HL-60/S4 treated with retinoic acid at 250 ng/mL for 4 days and 3 days (cell line): Measurements from ENCODE around the gene AGPAT3.

Source experiments
- in situ Hi-C: fragments of 300-500 bp; cut with MboI; formaldehyde crosslinking; loops from 2 replicates; pipeline ENCODE4 v1.7.0; 2022; ENCODE audit warnings: low sequenced_read_pairs

Gene AGPAT3

GRCh38 chr21:43971201-43971991 is 106.4 kb downstream of the AGPAT3 start:
- in situ Hi-C loops, result no loop called here

GRCh38 chr21:43971992-43972255 is 106.9 kb downstream of the AGPAT3 start:
- in situ Hi-C loops, result no loop called here

- in situ Hi-C loops, result no loop called here
These were observed 108.0 kb downstream of the AGPAT3 start for GRCh38 chr21:43972850-43973633.

DNA sequence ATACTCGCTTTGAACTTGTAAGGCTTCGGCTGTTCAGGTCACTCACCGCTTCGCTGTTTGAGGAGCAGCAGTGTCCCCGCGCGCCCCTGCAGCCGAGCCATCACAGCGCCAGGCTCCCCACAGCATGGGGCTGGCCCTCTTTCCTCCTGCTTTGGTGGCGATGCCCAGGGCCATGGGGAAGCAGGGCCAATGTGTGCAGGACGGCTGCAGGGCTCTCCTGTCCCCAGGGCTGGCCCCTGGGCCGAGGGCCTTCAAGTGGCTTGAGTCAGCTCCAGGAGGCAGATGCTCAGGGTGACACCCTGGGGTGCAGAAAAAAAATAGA is 108.6 kb downstream of the AGPAT3 start:
- in situ Hi-C loops, result no loop called here

DNA sequence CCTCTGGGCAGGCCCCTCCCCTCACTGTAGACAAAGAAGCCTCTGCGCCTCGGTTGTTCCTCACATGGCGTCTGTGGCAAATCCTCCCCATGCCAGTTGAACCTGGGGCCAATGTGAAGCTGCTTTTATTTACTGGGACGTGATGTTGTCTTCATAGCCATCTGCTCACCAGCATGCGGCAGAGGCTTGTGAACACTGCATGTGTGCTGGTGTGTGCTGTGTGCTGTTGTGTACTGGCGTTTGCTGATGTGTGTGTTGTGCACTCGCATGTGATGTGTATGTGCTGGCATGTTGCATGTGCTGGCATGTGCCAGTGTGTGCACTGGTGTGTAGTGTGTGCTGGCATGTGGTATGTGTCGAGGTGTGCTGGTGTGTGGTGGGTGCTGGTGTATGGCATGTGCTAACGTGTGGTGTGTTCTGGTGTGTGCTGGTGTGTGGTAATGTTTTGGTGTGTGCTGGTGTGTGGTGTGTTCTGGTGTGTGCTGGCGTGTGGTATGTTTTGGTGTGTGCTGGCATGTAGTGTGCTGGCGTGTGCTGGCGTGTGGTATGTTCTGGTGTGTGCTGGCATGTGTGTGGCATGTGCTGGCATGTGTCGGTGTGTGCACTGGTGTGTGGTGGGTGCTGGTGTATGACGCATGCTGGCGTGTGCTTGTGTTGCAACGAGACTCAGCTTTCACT is 109.9 kb downstream of the AGPAT3 start:
- in situ Hi-C loops, result no loop called here

- in situ Hi-C loops, result no loop called here
These were observed 110.6 kb downstream of the AGPAT3 start for GRCh38 chr21:43975469-43976098.

- in situ Hi-C loops, result no loop called here
These were observed 111.6 kb downstream of the AGPAT3 start for GRCh38 chr21:43976661-43977060.

DNA sequence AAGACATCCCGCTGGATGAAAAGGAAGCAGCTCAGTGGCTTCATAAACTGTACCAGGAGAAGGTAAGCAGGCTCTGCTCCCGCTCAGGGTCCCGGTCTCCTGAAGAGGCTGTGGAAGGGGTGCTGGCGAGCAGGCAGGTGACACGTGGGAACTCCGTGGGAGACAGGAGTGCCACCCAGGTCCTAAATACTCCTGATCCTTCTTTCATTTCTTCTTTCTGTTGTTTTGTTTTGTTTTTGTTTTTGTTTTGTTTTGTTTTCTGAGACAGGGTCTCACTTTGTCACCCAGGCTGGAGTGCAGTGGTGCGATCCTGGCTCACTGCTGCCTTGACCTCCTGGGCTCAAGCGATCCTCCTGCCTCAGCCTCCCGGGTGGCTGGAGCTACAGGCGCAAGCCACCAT is 113.0 kb downstream of the AGPAT3 start:
- in situ Hi-C loops, result no loop called here

DNA sequence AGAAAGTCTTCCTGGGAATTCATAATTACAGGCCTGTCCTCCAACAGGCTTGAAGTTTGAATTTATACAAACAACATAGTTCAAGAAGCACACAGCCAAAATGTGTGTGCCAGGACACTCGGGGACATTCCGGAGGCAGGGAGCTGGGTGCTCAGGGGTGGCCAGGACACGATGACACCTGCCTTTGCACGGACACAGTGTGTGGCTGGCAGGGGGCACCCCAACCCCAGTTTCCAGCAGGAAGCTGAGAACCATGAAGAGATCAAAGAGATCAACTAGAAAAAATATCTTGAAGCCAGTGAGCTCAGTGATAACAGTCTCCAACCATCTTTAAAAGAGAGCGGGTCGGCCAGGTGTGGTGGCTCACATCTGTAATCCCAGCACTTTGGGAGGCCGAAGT is 114.6 kb downstream of the AGPAT3 start:
- in situ Hi-C loops, result loop anchor here (10.0 kb wide), 1 partner anchor 175 kb away; no protein-coding TSS in a partner anchor

- in situ Hi-C loops, result loop anchor here (10.0 kb wide), 1 partner anchor 177 kb away; no protein-coding TSS in a partner anchor
These were observed 116.3 kb downstream of the AGPAT3 start for GRCh38 chr21:43981151-43981870.

DNA sequence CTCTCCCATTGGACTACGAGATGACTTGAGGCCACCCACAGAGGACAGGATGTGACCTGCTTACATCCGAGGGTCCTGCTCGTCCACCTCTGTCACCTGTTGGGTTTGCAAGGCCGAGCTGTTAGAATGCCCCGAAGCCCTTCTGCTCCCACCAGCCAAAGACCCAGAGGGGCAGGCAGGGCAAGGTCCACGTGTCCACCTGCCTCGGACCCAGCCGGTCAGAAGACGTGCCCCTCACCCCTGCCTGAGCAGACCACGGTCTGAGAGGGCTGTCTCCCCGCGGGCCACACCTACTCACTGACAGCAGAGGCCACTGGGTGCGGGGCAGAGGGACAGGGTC is 116.8 kb downstream of the AGPAT3 start:
- in situ Hi-C loops, result loop anchor here (10.0 kb wide), 1 partner anchor 177 kb away; no protein-coding TSS in a partner anchor

DNA sequence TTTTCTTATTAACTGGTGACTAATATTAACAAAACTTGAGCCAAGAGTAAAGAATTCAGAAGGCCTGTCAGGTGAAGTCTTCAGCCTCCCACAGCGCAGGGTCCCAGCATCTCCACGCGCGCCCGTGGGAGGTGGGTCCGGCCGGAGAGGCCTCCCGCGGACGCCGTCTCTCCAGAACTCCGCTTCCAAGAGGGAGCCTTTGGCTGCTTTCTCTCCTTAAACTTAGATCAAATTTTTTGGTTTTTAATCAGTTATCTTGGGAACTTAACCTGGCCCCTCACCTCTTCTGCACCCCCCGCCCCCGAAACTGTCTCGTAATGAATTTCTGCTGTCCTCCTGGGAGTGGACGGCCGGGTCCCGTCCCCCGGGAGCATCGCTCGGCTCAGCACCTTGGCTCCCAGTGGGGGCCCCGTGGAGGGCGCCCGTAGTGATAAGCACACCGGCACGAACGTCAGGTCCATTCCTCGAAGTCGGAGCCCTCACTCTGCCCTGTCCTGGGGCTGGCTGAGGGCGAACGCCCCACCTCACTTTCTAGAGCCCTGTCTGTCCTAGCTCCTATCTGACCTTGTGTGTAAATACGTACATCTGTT is 117.6 kb downstream of the AGPAT3 start:
- in situ Hi-C loops, result loop anchor here (10.0 kb wide), 1 partner anchor 178 kb away; no protein-coding TSS in a partner anchor

DNA sequence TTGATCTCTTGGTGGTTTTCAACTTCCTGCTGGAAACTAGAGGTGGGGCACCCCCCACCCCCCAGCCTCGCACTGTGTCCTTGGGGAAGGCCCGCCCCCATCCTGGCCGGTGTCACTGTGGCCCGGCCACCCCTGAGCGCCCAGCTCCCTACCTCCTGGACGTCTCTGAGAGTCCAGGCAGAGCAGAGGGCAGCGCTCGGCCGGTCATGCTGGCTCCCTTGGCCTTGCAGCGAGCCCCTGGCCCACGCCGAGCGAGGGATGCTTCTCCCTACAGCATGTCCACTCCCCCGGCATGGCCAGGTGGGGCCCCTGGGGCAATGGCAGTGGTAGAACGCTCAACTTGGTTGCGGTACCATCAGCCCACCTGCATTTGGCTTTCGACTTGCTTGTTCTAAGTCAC is 118.4 kb downstream of the AGPAT3 start:
- in situ Hi-C loops, result loop anchor here (10.0 kb wide), 1 partner anchor 179 kb away; no protein-coding TSS in a partner anchor

DNA sequence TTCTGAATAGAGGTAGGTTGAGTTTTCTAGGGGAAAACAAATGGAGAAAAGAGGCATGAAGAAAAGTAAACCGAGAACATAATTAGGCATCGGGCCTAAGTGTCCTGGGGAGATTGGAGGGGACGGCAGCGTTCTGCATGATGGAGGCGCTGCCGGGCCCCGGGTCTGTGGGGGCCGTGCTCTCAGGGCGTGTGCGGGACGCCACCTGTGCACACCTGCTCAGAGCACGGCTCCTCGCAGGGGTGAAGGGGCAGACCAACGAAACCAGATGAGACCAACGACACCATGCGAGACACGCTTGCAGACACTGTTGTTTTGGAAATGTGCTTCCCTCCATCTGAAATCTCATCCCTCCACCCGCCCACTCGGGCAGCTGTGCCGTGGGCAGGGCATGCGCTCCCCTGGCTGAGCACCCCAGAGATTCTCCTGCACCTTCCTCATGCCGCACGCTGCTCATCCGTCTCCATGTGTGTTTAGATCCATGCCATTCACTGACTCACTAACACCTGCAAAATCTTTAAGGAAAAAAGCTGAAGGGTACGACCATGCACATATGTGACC is 118.9 kb downstream of the AGPAT3 start:
- in situ Hi-C loops, result loop anchor here (10.0 kb wide), 1 partner anchor 179 kb away; no protein-coding TSS in a partner anchor

DNA sequence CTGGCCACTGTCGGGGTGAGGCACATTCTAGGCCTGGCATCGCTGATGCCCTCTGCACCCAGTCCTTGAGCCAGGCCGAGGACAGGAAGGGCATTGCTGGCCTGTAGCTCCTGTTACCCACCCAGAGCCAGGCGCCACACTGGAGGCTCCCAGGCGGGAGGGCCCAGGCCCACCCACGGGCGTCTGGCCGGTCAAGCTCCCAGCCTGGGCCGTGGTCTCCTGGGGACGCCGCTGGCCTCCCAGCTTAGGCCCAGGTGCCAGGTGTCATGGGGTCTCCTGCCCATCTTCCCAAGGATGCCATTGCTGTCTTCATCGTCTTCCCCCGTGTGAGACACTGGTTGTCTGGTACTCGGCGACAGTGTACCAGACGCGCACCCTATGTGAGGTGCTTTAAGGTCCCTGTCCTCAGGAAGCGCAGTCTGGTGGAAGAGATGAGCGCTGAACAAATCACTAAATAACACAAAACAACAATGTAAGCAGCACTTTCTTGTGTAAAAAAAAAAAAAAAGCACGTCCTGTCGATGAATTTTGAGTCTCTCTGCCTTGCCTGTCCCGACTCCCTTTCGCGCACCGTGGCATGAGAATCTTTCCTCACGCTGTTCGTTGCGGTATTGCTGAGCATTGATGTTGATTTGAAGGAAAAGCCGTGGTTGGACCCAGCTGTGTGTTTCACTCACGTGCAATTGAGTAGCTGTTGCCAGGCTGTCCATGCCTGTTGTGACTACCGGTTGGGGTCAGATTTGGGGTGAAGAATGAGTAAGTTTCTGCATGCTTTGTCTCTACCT is 120.1 kb downstream of the AGPAT3 start:
- in situ Hi-C loops, result loop anchor here (10.0 kb wide), 1 partner anchor 180 kb away; no protein-coding TSS in a partner anchor

DNA sequence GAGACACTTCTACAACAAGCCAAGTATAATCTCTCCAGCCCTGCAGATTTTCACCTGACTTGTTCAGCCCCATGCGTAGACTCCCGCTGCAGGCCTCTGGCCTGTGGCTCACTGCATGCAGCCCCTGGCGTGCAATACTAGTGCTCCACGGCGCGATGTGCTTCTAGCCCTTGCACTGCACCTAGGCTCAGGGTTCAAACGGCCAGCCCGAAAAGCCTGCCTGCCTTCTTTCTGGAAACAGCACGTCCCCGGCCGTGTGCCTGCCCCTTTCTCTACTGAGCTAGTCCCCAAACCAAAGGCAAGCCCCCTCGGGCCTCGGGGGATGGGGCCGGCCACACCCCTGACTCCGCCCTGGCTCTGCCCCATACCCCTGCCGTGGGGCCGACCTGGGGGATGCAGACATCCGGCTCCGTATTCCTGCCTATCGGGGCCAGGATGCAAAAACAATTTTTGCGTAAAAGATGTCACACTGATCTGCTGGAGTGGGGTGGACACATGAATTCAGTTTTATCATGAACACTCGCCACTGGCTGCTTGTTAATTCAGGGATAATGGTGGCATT is 120.7 kb downstream of the AGPAT3 start:
- in situ Hi-C loops, result loop anchor here (10.0 kb wide), 1 partner anchor 181 kb away; no protein-coding TSS in a partner anchor

GRCh38 chr21:43986544-43987451 is 121.8 kb downstream of the AGPAT3 start:
- in situ Hi-C loops, result loop anchor here (10.0 kb wide), 1 partner anchor 182 kb away; no protein-coding TSS in a partner anchor
